NCI-H146 (cell line): Measurements from ENCODE around the gene DNAJB2.

ENCODE experiments used
- DNase-seq: peaks from one replicate; lab custom pipeline; 2025; lab: John Stamatoyannopoulos, UW

The DNAJB2 gene

DNA sequence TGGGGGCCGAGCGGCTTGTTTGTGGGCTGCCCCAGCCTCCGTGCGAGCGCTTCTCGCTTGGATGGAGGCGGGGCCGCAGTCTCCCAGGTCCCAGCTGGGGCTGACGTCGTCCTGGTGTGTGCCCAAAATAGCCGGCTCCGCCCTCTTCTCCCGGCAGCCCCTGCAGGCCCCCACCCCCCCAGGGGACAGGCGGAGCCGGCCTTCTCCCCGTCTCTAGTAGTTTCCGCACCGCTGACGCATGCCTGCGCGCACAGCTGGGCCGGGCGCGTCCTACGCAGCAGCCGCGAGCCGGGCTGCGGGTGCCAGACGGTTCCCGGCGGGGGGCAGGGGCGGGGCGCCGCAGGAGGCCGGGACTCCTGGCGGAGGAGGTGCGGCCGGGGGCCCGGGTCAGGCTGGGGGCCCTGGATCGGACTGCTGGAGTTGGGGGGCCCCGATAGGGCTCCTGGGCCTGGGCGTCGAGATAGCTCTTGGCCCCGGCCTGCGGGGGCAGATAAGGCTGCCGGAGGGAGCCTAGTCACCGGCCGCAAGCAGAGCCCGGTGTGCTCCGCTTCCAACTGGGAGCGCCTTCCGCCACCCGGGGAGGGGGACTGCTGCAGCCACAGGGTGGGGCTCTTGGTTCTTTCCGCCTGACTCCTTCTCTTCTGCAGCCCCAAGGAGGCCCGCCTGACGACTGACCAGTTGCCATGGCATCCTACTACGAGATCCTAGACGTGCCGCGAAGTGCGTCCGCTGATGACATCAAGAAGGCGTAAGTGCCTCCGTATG is at the start of gene DNAJB2:
Gene DNAJB2, plus strand, starts transcription at position 216 of the 765 bp plus-strand sequence. Its CDS starts 468 bp downstream, at position 684.
- peak; percentile 94 for DNase-seq

DNA sequence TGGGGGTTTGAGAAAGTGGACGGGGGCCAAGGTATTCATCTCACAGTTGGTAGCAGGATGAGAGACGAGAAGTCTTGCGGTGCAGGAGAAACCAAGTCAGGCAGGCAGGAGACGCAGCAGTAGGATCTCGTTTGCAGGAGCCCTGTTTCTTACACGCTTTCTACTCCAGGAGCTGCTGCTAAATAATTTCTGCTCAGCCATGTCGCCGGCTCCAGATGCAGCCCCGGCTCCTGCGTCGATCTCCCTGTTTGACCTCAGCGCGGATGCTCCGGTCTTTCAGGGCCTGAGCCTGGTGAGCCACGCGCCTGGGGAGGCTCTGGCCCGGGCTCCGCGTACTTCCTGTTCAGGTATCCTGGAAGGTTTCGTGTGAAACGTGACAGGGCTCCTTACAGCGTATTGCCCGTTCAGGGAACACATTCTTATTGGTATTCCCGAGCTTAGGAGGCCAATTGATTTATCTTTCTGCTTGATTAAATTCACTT is 49.1 kb upstream of the DNAJB2 start:
- DNase-seq = peak; percentile 33

DNA sequence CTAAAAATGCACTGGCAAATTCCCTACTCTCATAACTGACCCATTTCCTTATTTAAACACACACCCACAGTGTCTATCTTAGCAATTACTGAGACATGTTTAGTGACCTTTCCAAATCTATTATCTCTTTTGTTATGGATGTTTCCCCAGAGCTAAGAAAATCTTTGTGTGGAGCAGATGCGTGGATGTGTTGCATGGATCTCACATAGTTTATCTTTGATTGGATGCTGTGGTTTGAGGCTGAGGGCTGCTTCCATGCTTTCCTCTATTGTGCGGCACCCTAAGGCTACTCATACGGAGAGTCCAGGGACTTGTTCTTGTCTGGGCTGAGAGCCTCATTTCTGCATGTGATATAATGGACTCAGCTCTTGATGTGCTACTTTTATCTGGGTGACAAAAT is 44.8 kb upstream of the DNAJB2 start:
- no peak for DNase-seq

DNA sequence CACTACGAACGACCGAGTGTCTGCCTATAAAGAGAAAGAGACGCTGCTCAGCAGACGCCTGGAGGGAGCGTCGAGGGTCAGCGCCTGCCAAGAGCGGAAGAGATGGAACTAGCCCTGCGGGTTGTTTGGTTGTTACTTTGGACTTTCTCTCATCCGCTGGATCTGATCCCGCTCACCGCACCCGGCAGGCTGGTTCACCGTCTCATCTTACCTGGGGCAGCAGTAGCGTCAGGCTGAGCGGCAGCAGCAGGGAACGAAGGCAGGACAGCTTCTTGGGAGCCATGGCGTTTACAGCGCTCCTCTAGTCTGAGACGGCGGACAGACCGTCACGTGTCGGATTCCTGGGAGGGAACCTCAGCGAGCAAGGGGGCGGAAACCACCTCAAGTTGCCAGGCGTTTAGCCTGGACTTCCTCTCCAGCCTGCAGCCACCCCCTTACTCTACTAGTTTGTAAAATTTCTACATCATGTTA is 35.8 kb upstream of the DNAJB2 start:
- no peak for DNase-seq

- DNase-seq = no peak
These were observed 34.4 kb upstream of the DNAJB2 start for GRCh38 chr2:219244789-219245147.

DNA sequence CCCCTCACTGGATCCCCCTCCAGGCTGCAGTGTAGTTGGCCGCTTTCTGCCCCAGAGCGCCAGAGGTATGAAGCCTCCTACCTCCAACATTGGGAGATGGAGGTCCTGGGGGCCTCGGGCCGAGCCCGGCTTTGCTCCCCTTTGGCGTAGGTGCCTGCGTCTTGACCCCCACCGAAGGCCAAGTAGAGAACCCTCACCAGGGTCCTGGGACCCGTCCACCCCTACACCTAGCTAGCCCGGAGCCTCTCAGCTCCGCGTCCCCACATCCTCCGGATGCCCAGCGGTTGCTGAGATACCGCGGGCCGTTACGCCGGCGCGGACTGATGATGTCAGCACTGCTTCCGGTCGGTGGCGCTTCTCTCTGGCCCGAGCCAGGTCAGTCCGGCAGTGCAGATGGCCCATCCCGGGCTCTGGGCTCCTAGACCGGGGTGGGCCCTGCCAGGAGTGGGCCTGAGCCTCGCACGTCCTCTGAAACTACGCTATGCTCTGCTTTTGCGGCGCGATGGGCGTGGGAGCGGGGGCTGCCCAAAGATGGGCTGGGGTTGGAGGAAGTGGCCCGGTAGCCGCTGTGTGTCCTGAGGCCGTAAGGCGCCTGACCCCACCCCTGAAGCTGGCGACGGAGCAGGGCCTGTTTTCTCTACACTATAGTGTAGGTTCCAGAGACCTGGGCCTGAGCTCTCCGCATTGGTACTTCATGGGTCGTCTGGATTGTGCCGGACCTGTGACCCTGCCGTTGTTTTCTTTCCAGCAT is 33.8 kb upstream of the DNAJB2 start, which contains the start of the genes GLB1L and STK16:
Gene GLB1L, minus strand, starts transcription at position 297 of the 751 bp plus-strand sequence. CDS start 1,871 bp downstream, outside the sequence.
Gene STK16, plus strand, starts transcription at position 332 of the 751 bp plus-strand sequence. CDS start 521 bp downstream, outside the sequence.
- DNase-seq = peak; percentile 84

DNA sequence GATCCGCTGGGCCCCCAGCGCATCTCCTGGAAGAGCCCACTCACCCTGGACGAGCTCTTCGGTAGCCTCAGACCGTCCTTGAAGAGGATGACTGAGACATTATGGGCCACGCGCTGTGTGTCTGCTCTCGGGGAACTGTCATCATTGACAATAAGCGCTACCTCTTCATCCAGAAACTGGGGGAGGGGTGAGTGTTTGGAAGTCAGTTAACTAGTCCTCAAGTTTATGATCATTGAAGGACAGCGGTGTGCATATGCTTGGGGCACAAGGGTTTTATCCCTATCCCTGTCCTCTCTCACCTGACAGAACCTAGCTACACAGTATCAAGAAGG is 33.3 kb upstream of the DNAJB2 start:
- no peak for DNase-seq

GRCh38 chr2:219246559-219246958 is 32.6 kb upstream of the DNAJB2 start:
- no peak for DNase-seq

- DNase-seq = no peak
These were observed 31.2 kb upstream of the DNAJB2 start for GRCh38 chr2:219247678-219248642.

GRCh38 chr2:219248845-219249202 is 30.3 kb upstream of the DNAJB2 start:
- DNase-seq = no peak

- no peak for DNase-seq
These were observed 29.8 kb upstream of the DNAJB2 start for GRCh38 chr2:219249203-219249980.

DNA sequence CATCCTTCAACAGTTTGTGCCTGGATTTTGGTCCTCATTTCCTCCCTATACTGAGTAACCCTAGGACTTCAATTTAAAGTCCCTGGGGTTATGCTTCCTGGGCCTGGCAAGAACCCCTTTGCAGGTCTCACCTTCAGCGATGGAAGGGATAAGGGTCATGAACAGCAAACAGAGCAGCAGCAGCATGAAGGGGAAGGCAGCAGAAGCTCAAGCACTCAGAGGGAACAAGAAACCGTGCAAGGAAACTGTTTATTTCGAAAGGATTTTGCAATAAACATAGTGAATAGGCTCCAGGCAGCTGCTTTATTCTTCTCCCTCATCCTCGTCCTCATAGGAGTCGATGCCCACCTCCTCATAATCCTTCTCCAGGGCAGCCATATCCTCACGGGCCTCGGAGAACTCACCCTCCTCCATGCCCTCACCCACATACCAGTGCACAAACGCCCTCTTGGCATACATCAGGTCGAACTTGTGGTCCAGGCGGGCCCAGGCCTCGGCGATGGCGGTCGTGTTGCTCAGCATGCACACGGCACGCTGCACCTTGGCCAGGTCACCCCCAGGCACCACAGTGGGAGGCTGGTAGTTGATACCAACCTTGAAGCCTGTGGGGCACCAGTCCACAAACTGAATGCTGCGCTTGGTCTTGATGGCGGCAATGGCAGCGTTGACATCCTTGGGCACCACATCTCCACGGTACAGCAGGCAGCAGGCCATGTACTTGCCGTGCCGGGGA is 29.0 kb upstream of the DNAJB2 start:
- DNase-seq = no peak

GRCh38 chr2:219251656-219252055 is 27.5 kb upstream of the DNAJB2 start:
- DNase-seq = no peak

- peak; percentile 28 for DNase-seq
These were observed 27.1 kb upstream of the DNAJB2 start for GRCh38 chr2:219252084-219252483.

DNA sequence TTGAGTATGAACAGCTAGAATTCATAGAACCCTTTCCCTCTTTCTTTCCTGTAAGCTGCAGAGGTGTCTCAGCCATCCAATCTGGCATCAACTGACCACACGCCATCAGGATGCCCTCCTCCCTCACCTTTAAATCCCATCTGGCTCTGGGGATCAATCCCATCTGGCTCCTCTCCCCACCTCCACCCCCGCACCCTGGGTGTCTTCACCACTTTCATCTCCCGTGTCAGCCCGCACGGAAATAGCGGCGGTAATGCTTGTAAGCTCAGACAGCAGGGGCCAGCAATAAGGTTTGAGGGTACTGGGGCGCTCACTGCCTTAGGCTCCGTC is 26.6 kb upstream of the DNAJB2 start:
- DNase-seq = no peak

- DNase-seq = peak; percentile 37
These were observed 26.0 kb upstream of the DNAJB2 start, which contains the start of gene TUBA4B for GRCh38 chr2:219252900-219253752. TUBA4B (plus strand) TSS chr2:219253243; CDS start chr2:219253408, 165 bp downstream.

GRCh38 chr2:219253753-219254589 is 25.2 kb upstream of the DNAJB2 start, which contains the start of gene TUBA4A:
TUBA4A (minus strand) TSS chr2:219253918; CDS start chr2:219253858, 60 bp downstream.
- DNase-seq = peak; percentile 80

- DNase-seq = peak; percentile 35
These were observed 24.5 kb upstream of the DNAJB2 start for GRCh38 chr2:219254590-219255201.
